ENCODE measurements around the gene ZNF646. TPM values are rescaled to one million over a fixed set of nuclear protein-coding genes. Genes with fewer than 3 reads are reported as not detected.

Gene ZNF646
- polyA plus RNA-seq, 1 donor from 2014 or later = 8.5 TPM

DNA sequence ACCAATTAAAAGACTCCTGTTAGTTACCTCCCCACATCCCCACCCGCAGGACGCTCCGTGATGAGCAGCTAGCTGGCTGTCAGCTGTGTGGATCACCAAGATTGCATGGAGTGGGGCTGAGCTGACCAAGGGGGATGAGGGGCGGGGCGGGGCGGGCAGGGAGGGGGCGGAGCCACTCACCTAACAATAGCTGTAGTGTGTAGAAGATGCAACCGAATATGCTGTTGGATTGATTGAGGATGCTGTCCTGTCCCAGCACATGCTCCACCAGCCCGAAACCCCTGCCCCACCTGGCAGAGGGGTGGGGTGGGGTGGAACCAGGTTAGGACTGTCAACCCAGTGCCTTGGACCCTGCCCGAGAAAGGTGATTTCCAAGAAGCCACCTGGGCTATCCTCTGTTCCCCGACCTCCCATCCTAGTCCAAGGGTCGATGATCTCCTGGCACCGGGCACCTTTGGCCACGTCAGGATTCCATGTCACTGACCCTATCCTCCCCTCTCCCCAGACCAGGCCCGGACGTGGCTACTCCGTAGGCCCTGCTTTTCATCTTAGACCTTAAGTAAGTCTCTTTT is 19.0 kb downstream of the ZNF646 start:
- H4K20me1 ChIP-seq (ENCODE audit: insufficient read depth) = no peaks in the 10 kb centered on the region
- H3K9ac ChIP-seq (ENCODE audit: low read length) = peak overlapping the region; percentile 91
- no peaks in the 10 kb centered on the region for H3F3A ChIP-seq (ENCODE audit: insufficient read depth, low read length, poor library complexity, severe bottlenecking)
- no peaks in the 10 kb centered on the region for H3K9me3 ChIP-seq (ENCODE audit: low read length)
- no peak overlapping the region for H2AFZ ChIP-seq (ENCODE audit: low read depth, low read length)
- no peaks in the 10 kb centered on the region for H3K36me3 ChIP-seq (ENCODE audit: insufficient read depth, low read length)
- H3K9me2 ChIP-seq (ENCODE audit: insufficient read depth, low read length) = no peaks in the 10 kb centered on the region
- TF ChIP-seq SMC3 (conservative IDR thresholded peaks at IDR 0.05; ENCODE audit: poor library complexity) = no peak
- TF ChIP-seq, protein P1, sequence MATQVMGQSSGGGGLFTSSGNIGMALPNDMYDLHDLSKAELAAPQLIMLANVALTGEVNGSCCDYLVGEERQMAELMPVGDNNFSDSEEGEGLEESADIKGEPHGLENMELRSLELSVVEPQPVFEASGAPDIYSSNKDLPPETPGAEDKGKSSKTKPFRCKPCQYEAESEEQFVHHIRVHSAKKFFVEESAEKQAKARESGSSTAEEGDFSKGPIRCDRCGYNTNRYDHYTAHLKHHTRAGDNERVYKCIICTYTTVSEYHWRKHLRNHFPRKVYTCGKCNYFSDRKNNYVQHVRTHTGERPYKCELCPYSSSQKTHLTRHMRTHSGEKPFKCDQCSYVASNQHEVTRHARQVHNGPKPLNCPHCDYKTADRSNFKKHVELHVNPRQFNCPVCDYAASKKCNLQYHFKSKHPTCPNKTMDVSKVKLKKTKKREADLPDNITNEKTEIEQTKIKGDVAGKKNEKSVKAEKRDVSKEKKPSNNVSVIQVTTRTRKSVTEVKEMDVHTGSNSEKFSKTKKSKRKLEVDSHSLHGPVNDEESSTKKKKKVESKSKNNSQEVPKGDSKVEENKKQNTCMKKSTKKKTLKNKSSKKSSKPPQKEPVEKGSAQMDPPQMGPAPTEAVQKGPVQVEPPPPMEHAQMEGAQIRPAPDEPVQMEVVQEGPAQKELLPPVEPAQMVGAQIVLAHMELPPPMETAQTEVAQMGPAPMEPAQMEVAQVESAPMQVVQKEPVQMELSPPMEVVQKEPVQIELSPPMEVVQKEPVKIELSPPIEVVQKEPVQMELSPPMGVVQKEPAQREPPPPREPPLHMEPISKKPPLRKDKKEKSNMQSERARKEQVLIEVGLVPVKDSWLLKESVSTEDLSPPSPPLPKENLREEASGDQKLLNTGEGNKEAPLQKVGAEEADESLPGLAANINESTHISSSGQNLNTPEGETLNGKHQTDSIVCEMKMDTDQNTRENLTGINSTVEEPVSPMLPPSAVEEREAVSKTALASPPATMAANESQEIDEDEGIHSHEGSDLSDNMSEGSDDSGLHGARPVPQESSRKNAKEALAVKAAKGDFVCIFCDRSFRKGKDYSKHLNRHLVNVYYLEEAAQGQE (IDR thresholded peaks at IDR 0.05; ENCODE audit: borderline replicate concordance) = no peak
- no peak for TF ChIP-seq EZH2 (IDR thresholded peaks at IDR 0.05; ENCODE audit: borderline replicate concordance, insufficient read depth, low read length, poor library complexity, severe bottlenecking)
- no peak for TF ChIP-seq MXI1 (conservative IDR thresholded peaks at IDR 0.05; ENCODE audit: poor library complexity, severe bottlenecking)
- no peak for TF ChIP-seq RAD21 (conservative IDR thresholded peaks at IDR 0.05)
- no peak for TF ChIP-seq TAF1 (IDR thresholded peaks at IDR 0.05; ENCODE audit: low read depth)
- peak overlapping the region; percentile 90 for H3K27ac ChIP-seq (ENCODE audit: low read length)
- no peaks in the 10 kb centered on the region for H3K27me3 ChIP-seq (ENCODE audit: insufficient read depth, low read depth, low read length)
- peak overlapping the region; percentile 87 for H3K4me2 ChIP-seq (ENCODE audit: low read length)
- peak overlapping the region; percentile 99 for H3K4me3 ChIP-seq (ENCODE audit: low read length)
- peaks cover 11% of the 10 kb centered on the region for H3K79me2 ChIP-seq (replicated peaks; ENCODE audit: insufficient read depth, low read length)

DNA sequence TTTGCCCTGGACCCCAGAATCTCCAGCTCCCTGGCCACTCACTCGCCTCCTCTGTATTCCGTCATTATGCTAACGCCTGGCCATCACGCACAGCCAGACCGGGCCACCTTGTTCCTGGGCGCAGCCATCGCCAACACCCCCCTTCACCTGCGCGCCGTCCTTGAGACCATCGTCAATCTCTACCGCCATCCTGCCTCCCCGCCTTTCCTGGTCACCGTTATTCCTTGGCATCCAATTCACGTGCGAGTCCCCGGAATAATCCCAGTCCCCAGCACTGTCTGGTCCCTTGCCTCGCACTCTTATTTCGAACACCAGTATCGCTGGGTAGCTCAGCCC is 19.8 kb downstream of the ZNF646 start:
- H4K20me1 ChIP-seq (ENCODE audit: insufficient read depth) = no peaks in the 10 kb centered on the region
- H3K27me3 ChIP-seq (ENCODE audit: insufficient read depth, low read depth, low read length) = no peaks in the 10 kb centered on the region
- H3K79me2 ChIP-seq (replicated peaks; ENCODE audit: insufficient read depth, low read length) = peaks cover 11% of the 10 kb centered on the region
- no peaks in the 10 kb centered on the region for H3F3A ChIP-seq (ENCODE audit: insufficient read depth, low read length, poor library complexity, severe bottlenecking)
- no peak for TF ChIP-seq TAF1 (IDR thresholded peaks at IDR 0.05; ENCODE audit: low read depth)
- H3K4me3 ChIP-seq (ENCODE audit: low read length) = peak overlapping the region; percentile 99
- peak overlapping the region; percentile 75 for H2AFZ ChIP-seq (ENCODE audit: low read depth, low read length)
- peak overlapping the region; percentile 91 for H3K9ac ChIP-seq (ENCODE audit: low read length)
- H3K36me3 ChIP-seq (ENCODE audit: insufficient read depth, low read length) = no peaks in the 10 kb centered on the region
- peak overlapping the region; percentile 90 for H3K27ac ChIP-seq (ENCODE audit: low read length)
- peak overlapping the region; percentile 87 for H3K4me2 ChIP-seq (ENCODE audit: low read length)
- no peaks in the 10 kb centered on the region for H3K9me2 ChIP-seq (ENCODE audit: insufficient read depth, low read length)
- no peaks in the 10 kb centered on the region for H3K9me3 ChIP-seq (ENCODE audit: low read length)

DNA sequence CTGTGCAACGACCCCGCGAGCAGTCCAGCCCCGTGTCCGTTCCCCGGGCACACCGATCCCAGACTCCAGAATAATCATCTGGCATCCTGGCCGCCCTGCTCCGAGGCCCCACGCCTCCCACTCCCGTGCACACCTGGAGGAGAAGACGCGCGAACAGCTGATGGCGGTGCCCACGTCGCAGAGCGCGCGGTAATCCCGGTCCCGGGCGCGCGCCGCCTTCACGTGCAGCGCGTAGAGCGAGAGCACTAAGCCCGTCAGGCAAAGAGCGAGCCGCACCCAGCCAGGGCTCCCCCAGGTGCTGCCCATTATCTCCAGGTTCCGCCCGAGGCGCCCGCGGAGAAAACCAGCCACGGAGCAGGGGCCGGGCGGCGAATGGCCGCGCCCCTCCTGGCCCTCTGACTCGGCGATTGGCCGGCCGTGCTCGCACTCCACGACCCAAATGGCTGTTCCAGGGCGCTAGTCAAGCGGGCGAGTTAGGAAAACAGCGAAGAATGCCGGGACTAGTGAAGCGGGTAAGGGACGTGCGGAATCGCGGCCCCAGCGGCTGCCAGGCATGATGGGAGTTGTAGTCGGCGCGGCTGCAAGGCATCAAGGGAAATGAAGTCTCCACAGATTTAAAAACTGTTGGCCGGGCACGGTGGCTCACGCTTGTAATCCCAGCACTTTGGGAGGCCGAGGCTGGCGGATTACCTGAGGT is 20.4 kb downstream of the ZNF646 start, which contains the start of gene VKORC1:
TSS of gene VKORC1 (minus strand) at position 374 of the 697 bp plus-strand sequence. CDS start at position 306, 68 bp downstream.
- Histone ChIP-seq H3K4me3 (ENCODE audit: low read length) (peak within 1 kb of the TSS; percentile 99), H3K9me3 (ENCODE audit: low read length) (no peaks in the 10 kb centered on the region), H3K27me3 (ENCODE audit: insufficient read depth, low read depth, low read length) (no peaks in the 10 kb centered on the region), H3F3A (ENCODE audit: insufficient read depth, low read length, poor library complexity, severe bottlenecking) (no peaks in the 10 kb centered on the region), H3K79me2 (replicated peaks; ENCODE audit: insufficient read depth, low read length) (peaks cover 11% of the 10 kb centered on the region), H3K36me3 (ENCODE audit: insufficient read depth, low read length) (no peaks in the 10 kb centered on the region), H4K20me1 (ENCODE audit: insufficient read depth) (no peaks in the 10 kb centered on the region), H3K27ac (ENCODE audit: low read length) (peak within 1 kb of the TSS; percentile 90), H3K4me2 (ENCODE audit: low read length) (peak within 1 kb of the TSS; percentile 87), H3K9me2 (ENCODE audit: insufficient read depth, low read length) (no peaks in the 10 kb centered on the region), H2AFZ (ENCODE audit: low read depth, low read length) (peak within 1 kb of the TSS; percentile 75), H3K9ac (ENCODE audit: low read length) (peak within 1 kb of the TSS; percentile 91)
- TF ChIP-seq RAD21 (conservative IDR thresholded peaks at IDR 0.05) (peak; percentile 53), MXI1 (conservative IDR thresholded peaks at IDR 0.05; ENCODE audit: poor library complexity, severe bottlenecking) (peak; percentile 97), POLR2AphosphoS5 (IDR thresholded peaks at IDR 0.05) (peak; percentile 83), EZH2 (IDR thresholded peaks at IDR 0.05; ENCODE audit: borderline replicate concordance, insufficient read depth, low read length, poor library complexity, severe bottlenecking) (no peak), EP300 (conservative IDR thresholded peaks at IDR 0.05; ENCODE audit: poor library complexity, severe bottlenecking) (peak; percentile 79), SMC3 (conservative IDR thresholded peaks at IDR 0.05; ENCODE audit: poor library complexity) (peak; percentile 63), TAF1 (IDR thresholded peaks at IDR 0.05; ENCODE audit: low read depth) (peak; percentile 91)
- TF ChIP-seq, protein P2, sequence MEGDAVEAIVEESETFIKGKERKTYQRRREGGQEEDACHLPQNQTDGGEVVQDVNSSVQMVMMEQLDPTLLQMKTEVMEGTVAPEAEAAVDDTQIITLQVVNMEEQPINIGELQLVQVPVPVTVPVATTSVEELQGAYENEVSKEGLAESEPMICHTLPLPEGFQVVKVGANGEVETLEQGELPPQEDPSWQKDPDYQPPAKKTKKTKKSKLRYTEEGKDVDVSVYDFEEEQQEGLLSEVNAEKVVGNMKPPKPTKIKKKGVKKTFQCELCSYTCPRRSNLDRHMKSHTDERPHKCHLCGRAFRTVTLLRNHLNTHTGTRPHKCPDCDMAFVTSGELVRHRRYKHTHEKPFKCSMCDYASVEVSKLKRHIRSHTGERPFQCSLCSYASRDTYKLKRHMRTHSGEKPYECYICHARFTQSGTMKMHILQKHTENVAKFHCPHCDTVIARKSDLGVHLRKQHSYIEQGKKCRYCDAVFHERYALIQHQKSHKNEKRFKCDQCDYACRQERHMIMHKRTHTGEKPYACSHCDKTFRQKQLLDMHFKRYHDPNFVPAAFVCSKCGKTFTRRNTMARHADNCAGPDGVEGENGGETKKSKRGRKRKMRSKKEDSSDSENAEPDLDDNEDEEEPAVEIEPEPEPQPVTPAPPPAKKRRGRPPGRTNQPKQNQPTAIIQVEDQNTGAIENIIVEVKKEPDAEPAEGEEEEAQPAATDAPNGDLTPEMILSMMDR (IDR thresholded peaks at IDR 0.05; ENCODE audit: poor library complexity, severe bottlenecking) = peak; percentile 37
- TF ChIP-seq, protein P1 (IDR thresholded peaks at IDR 0.05; ENCODE audit: borderline replicate concordance) = peak; percentile 92
